CD4-positive, CD25-positive, alpha-beta regulatory T cell (primary cell): ENCODE measurements around the gene CIDEA. TPM values are rescaled to one million over a fixed set of nuclear protein-coding genes. Genes with fewer than 3 reads are reported as not detected.

Experiments used
- ATAC-seq, 2 donors: fragments of 150-1000 bp; cut with Tn5 transposase; one replicate each; pipeline ENCODE4 v1.10.0; 2021; ENCODE audit warnings: low read depth in 2 of 2, moderate number of reproducible peaks in 2 of 2, moderate library complexity in 1 of 2
- DNase-seq, 3 donors: peaks; one replicate each; pipeline versions ENCODE4 v3.0.0 to v3.0.0-alpha.2; 2012 to 2022; ENCODE audit warnings: mixed read lengths in 1 of 3
- H3K27ac ChIP-seq: one replicate; pipeline ENCODE4 v1.7.0; 2013; ENCODE audit warnings: mild to moderate bottlenecking, low read length; ENCODE audit not compliant: insufficient read depth, poor library complexity, severe bottlenecking
- H3K27me3 ChIP-seq: one replicate; pipeline ENCODE4 v1.7.0; 2013; ENCODE audit warnings: low read length; ENCODE audit not compliant: control insufficient read depth, insufficient read depth
- H3K36me3 ChIP-seq: one replicate; pipeline ENCODE4 v1.7.0; 2013; ENCODE audit warnings: mild to moderate bottlenecking, low read length, moderate library complexity; ENCODE audit not compliant: control insufficient read depth, insufficient read depth
- H3K4me1 ChIP-seq: 2 replicates; pipeline ENCODE4 v1.7.0; 2013; ENCODE audit warnings: mild to moderate bottlenecking, low read length; ENCODE audit not compliant: insufficient read depth, control insufficient read depth, poor library complexity, severe bottlenecking
- H3K4me3 ChIP-seq: one replicate; pipeline ENCODE4 v1.7.0; 2013; ENCODE audit warnings: low read depth, mild to moderate bottlenecking, low read length, moderate library complexity
- H3K9me3 ChIP-seq, 2 experiments: 1 replicate in 1 of 2; 2 replicates in 1 of 2; pipeline ENCODE4 v1.7.0; 2013; ENCODE audit warnings: low read length in 2 of 2, mild to moderate bottlenecking in 1 of 2, moderate library complexity in 1 of 2; ENCODE audit not compliant: control insufficient read depth in 2 of 2
- H3K27ac Mint-ChIP-seq, 3 donors: one replicate each; pipeline ENCODE4 v1.8.0; 2020 to 2022; ENCODE audit warnings: mild to moderate bottlenecking in 3 of 3, mixed read lengths in 3 of 3, moderate library complexity in 2 of 3
- H3K27me3 Mint-ChIP-seq: one replicate; pipeline ENCODE4 v1.8.0; 2022; ENCODE audit warnings: mild to moderate bottlenecking, mixed read lengths
- H3K36me3 Mint-ChIP-seq: one replicate; pipeline ENCODE4 v1.8.0; 2020; ENCODE audit warnings: mixed read lengths
- H3K4me1 Mint-ChIP-seq, 4 donors: one replicate each; pipeline ENCODE4 v1.8.0; 2020 to 2022; ENCODE audit warnings: mixed read lengths in 4 of 4, mild to moderate bottlenecking in 1 of 4
- H3K4me3 Mint-ChIP-seq, 4 donors: one replicate each; pipeline ENCODE4 v1.8.0; 2020 to 2022; ENCODE audit warnings: mild to moderate bottlenecking in 4 of 4, mixed read lengths in 4 of 4, moderate library complexity in 3 of 4
- H3K9me3 Mint-ChIP-seq, 7 donors: one replicate each; pipeline ENCODE4 v1.8.0; 2020 to 2022; ENCODE audit warnings: mixed read lengths in 7 of 7, mild to moderate bottlenecking in 3 of 7, moderate library complexity in 2 of 7
- polyA plus RNA-seq, 4 donors: library from polyadenylated mRNA; unstranded; fragments of 300-500 nt; fragmentation: Illumina TruSeq; gene quantifications; one replicate each; pipeline ENCODE4 v1.2.3, GENCODE V29; 2021
- total RNA-seq: library from RNA; stranded (reverse); gene quantifications from one replicate; pipeline ENCODE4 v1.2.3, GENCODE V29; 2022

CIDEA gene
- total and polyA plus RNA-seq, 5 donors from 2014 or later = not detected

- Mint-ChIP-seq H3K4me1 (no peaks in the 10 kb centered on the region), H3K27ac (no peak overlapping the region), H3K9me3 (peaks cover 0 to 5% (median 0%) of the 10 kb centered on the region in 7 donors), H3K36me3 (no peaks in the 10 kb centered on the region), H3K4me3 (no peak overlapping the region), H3K27me3 (peaks cover 20% of the 10 kb centered on the region)
- no peak overlapping the region for H3K4me3 ChIP-seq
- no peaks in the 10 kb centered on the region for H3K27me3 ChIP-seq
- ATAC-seq = no peak
- no peak for DNase-seq
- no peaks in the 10 kb centered on the region for H3K36me3 ChIP-seq
- H3K4me1 ChIP-seq = no peaks in the 10 kb centered on the region
- no peak overlapping the region for H3K27ac ChIP-seq
- H3K9me3 ChIP-seq = no peaks in the 10 kb centered on the region
Measured at GRCh38 chr18:12299862-12300261, 45.7 kb downstream of the CIDEA start.

- Mint-ChIP-seq H3K4me1 (peaks cover 0 to 1% (median under 1%) of the 10 kb centered on the region in 4 donors), H3K9me3 (peaks cover 0 to 5% (median 0%) of the 10 kb centered on the region in 7 donors), H3K27ac (no peak overlapping the region), H3K27me3 (peaks cover 32% of the 10 kb centered on the region), H3K4me3 (no peak overlapping the region), H3K36me3 (no peaks in the 10 kb centered on the region)
- Histone ChIP-seq H3K27me3 (peaks cover 4% of the 10 kb centered on the region), H3K27ac (no peak overlapping the region), H3K9me3 (no peaks in the 10 kb centered on the region), H3K4me3 (no peak overlapping the region), H3K36me3 (no peaks in the 10 kb centered on the region), H3K4me1 (no peaks in the 10 kb centered on the region)
- no peak for DNase-seq
- ATAC-seq = no peak
Measured at GRCh38 chr18:12301263-12302005, 47.3 kb downstream of the CIDEA start.

- Mint-ChIP-seq H3K36me3 (no peaks in the 10 kb centered on the region), H3K9me3 (peaks cover 0 to 6% (median 0%) of the 10 kb centered on the region in 7 donors), H3K4me3 (no peak overlapping the region), H3K4me1 (peaks cover 0 to 12% (median 8%) of the 10 kb centered on the region in 4 donors), H3K27ac (no peak overlapping the region), H3K27me3 (peaks cover 39% of the 10 kb centered on the region)
- DNase-seq (no peak), ATAC-seq (no peak)
- Histone ChIP-seq H3K9me3 (no peaks in the 10 kb centered on the region), H3K4me3 (no peak overlapping the region), H3K4me1 (peaks cover 7% of the 10 kb centered on the region), H3K36me3 (no peaks in the 10 kb centered on the region), H3K27ac (no peak overlapping the region), H3K27me3 (peaks cover 4% of the 10 kb centered on the region)
Measured at GRCh38 chr18:12302391-12303147, 48.4 kb downstream of the CIDEA start.

GRCh38 chr18:12304351-12305210, 50.4 kb downstream of the CIDEA start:
- Mint-ChIP-seq H3K4me1 (peaks cover 0 to 12% (median 9%) of the 10 kb centered on the region in 4 donors), H3K9me3 (peaks cover 0 to 7% (median 0%) of the 10 kb centered on the region in 7 donors), H3K4me3 (no peak overlapping the region), H3K36me3 (no peaks in the 10 kb centered on the region), H3K27me3 (peaks cover 47% of the 10 kb centered on the region), H3K27ac (no peak overlapping the region)
- peaks cover 8% of the 10 kb centered on the region for H3K27me3 ChIP-seq
- H3K27ac ChIP-seq = no peak overlapping the region
- no peaks in the 10 kb centered on the region for H3K36me3 ChIP-seq
- H3K4me3 ChIP-seq = no peak overlapping the region
- DNase-seq (no peak), ATAC-seq (no peak)
- peaks cover 13% of the 10 kb centered on the region for H3K4me1 ChIP-seq
- no peaks in the 10 kb centered on the region for H3K9me3 ChIP-seq

GRCh38 chr18:12305211-12305610, 51.0 kb downstream of the CIDEA start:
- Mint-ChIP-seq H3K9me3 (peaks cover 0 to 9% (median 0%) of the 10 kb centered on the region in 7 donors), H3K27me3 (peaks cover 52% of the 10 kb centered on the region), H3K27ac (no peak overlapping the region), H3K4me3 (no peak overlapping the region), H3K4me1 (peaks cover 0 to 12% (median 9%) of the 10 kb centered on the region in 4 donors), H3K36me3 (no peaks in the 10 kb centered on the region)
- no peaks in the 10 kb centered on the region for H3K36me3 ChIP-seq
- no peak for ATAC-seq
- no peak overlapping the region for H3K27ac ChIP-seq
- peaks cover 13% of the 10 kb centered on the region for H3K4me1 ChIP-seq
- H3K9me3 ChIP-seq = no peaks in the 10 kb centered on the region
- H3K4me3 ChIP-seq = no peak overlapping the region
- DNase-seq = no peak
- peaks cover 11% of the 10 kb centered on the region for H3K27me3 ChIP-seq

- Histone ChIP-seq H3K27ac (no peak overlapping the region), H3K36me3 (no peaks in the 10 kb centered on the region), H3K27me3 (peaks cover 11% of the 10 kb centered on the region), H3K4me3 (no peak overlapping the region), H3K4me1 (peaks cover 13% of the 10 kb centered on the region), H3K9me3 (no peaks in the 10 kb centered on the region)
- H3K9me3 Mint-ChIP-seq = peaks cover 0 to 10% (median 0%) of the 10 kb centered on the region in 7 donors
- no peak overlapping the region for H3K4me3 Mint-ChIP-seq
- H3K27ac Mint-ChIP-seq = peak overlapping the region in 1 of 3 donors; percentile 32
- DNase-seq (no peak), ATAC-seq (no peak)
- H3K27me3 Mint-ChIP-seq = peaks cover 58% of the 10 kb centered on the region
- peaks cover 0 to 12% (median 9%) of the 10 kb centered on the region in 4 donors for H3K4me1 Mint-ChIP-seq
- no peaks in the 10 kb centered on the region for H3K36me3 Mint-ChIP-seq
Measured at GRCh38 chr18:12305930-12306629, 51.9 kb downstream of the CIDEA start.
